Measurements from ENCODE around the gene ZYG11A. TPM values are rescaled to one million over a fixed set of nuclear protein-coding genes. Genes with fewer than 3 reads are reported as not detected.

The ZYG11A gene
- total RNA-seq, 1 donor from 2014 or later: 0.18 TPM

DNA sequence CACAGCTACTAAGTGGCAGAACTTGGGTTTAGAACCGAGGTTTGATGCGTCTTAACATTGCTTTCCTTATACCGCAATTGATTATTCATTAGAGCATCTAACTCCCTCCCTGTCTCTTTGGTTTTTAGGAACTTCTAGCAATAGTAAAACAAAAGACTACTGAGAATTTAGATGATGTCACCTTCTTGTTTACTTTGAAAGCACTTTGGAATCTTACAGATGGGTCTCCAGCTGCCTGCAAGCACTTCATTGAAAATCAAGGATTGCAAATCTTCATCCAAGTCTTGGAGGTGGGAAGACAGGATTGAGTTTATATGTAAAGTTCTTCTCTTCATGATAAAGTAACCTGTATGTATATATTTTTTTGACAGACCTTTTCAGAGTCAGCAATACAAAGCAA, 35.0 kb downstream of the ZYG11A start:
- TF ChIP-seq, protein P1, sequence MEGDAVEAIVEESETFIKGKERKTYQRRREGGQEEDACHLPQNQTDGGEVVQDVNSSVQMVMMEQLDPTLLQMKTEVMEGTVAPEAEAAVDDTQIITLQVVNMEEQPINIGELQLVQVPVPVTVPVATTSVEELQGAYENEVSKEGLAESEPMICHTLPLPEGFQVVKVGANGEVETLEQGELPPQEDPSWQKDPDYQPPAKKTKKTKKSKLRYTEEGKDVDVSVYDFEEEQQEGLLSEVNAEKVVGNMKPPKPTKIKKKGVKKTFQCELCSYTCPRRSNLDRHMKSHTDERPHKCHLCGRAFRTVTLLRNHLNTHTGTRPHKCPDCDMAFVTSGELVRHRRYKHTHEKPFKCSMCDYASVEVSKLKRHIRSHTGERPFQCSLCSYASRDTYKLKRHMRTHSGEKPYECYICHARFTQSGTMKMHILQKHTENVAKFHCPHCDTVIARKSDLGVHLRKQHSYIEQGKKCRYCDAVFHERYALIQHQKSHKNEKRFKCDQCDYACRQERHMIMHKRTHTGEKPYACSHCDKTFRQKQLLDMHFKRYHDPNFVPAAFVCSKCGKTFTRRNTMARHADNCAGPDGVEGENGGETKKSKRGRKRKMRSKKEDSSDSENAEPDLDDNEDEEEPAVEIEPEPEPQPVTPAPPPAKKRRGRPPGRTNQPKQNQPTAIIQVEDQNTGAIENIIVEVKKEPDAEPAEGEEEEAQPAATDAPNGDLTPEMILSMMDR (IDR thresholded peaks at IDR 0.05; ENCODE audit: unreplicated experiment): no peak
- Mint-ChIP-seq H3K27me3 (ENCODE audit: unreplicated experiment) (no peaks in the 10 kb centered on the region), H3K4me1 (ENCODE audit: unreplicated experiment) (no peaks in the 10 kb centered on the region), H3K27ac (ENCODE audit: unreplicated experiment) (no peak overlapping the region), H3K9me3 (ENCODE audit: unreplicated experiment) (no peaks in the 10 kb centered on the region), H3K36me3 (ENCODE audit: low read depth, unreplicated experiment) (no peaks in the 10 kb centered on the region), H3K4me3 (ENCODE audit: unreplicated experiment) (no peak overlapping the region)
- no peak for DNase-seq (ENCODE audit: low spot score)

DNA sequence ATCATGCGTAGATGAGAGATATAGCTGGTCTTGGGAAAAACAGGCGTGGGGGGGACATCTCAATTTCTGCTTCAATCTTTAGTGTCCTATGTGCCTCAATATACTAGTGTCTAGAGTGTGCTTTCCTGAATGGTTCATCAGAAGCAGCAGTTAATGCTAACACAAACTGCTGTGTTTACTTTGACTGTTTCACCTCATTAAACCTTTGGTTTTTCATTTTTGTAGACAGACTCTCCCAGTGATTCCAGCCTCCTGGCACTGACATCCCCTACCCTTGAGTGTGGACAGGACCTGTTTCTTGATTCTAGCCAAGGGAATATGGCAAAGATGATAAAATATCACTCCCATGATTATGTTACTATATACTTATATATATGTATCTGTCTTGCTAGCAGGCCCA, 37.6 kb downstream of the ZYG11A start:
- TF ChIP-seq, protein P1 (IDR thresholded peaks at IDR 0.05; ENCODE audit: unreplicated experiment): no peak
- H3K27ac Mint-ChIP-seq (ENCODE audit: unreplicated experiment): no peak overlapping the region
- no peaks in the 10 kb centered on the region for H3K9me3 Mint-ChIP-seq (ENCODE audit: unreplicated experiment)
- H3K4me1 Mint-ChIP-seq (ENCODE audit: unreplicated experiment): no peaks in the 10 kb centered on the region
- H3K36me3 Mint-ChIP-seq (ENCODE audit: low read depth, unreplicated experiment): no peaks in the 10 kb centered on the region
- no peak overlapping the region for H3K4me3 Mint-ChIP-seq (ENCODE audit: unreplicated experiment)
- no peaks in the 10 kb centered on the region for H3K27me3 Mint-ChIP-seq (ENCODE audit: unreplicated experiment)
- DNase-seq (ENCODE audit: low spot score): no peak

DNA sequence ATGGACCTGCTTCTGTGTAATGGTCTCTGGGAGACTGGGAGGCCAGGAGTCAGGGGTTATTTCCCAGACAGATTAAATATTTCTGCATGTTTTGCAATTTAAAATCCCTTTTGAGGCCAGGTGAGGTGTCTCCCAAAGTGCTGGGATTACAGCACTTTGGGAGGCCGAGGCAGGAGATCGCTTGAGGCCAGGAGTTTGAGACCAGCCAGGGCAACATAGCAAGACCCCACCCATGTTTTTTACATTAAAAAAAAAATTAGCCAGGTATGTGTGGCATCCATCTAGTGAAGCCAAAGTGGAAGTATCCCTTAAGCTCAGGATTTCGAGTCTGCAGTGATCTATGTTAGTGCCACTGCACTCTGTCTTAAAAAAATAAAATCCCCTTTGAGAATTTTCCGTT, 44.9 kb downstream of the ZYG11A start:
- H3K4me1 Mint-ChIP-seq (ENCODE audit: unreplicated experiment): no peaks in the 10 kb centered on the region

GRCh38 chr1:52892424-52893215, 50.1 kb downstream of the ZYG11A start:
- Mint-ChIP-seq H3K4me3 (ENCODE audit: unreplicated experiment) (no peak overlapping the region), H3K4me1 (ENCODE audit: unreplicated experiment) (peaks cover 3% of the 10 kb centered on the region), H3K27ac (ENCODE audit: unreplicated experiment) (no peak overlapping the region), H3K9me3 (ENCODE audit: unreplicated experiment) (no peaks in the 10 kb centered on the region), H3K27me3 (ENCODE audit: unreplicated experiment) (no peaks in the 10 kb centered on the region), H3K36me3 (ENCODE audit: low read depth, unreplicated experiment) (no peaks in the 10 kb centered on the region)
- TF ChIP-seq, protein P1 (IDR thresholded peaks at IDR 0.05; ENCODE audit: unreplicated experiment): no peak
- DNase-seq (ENCODE audit: low spot score): no peak

More for the DNA sequence above, 44.9 kb downstream of the ZYG11A start:
- DNase-seq (ENCODE audit: low spot score): no peak
- Mint-ChIP-seq H3K27ac (ENCODE audit: unreplicated experiment) (no peak overlapping the region), H3K9me3 (ENCODE audit: unreplicated experiment) (no peaks in the 10 kb centered on the region), H3K36me3 (ENCODE audit: low read depth, unreplicated experiment) (no peaks in the 10 kb centered on the region), H3K27me3 (ENCODE audit: unreplicated experiment) (no peaks in the 10 kb centered on the region), H3K4me3 (ENCODE audit: unreplicated experiment) (no peak overlapping the region)
- TF ChIP-seq, protein P1 (IDR thresholded peaks at IDR 0.05; ENCODE audit: unreplicated experiment): no peak

DNA sequence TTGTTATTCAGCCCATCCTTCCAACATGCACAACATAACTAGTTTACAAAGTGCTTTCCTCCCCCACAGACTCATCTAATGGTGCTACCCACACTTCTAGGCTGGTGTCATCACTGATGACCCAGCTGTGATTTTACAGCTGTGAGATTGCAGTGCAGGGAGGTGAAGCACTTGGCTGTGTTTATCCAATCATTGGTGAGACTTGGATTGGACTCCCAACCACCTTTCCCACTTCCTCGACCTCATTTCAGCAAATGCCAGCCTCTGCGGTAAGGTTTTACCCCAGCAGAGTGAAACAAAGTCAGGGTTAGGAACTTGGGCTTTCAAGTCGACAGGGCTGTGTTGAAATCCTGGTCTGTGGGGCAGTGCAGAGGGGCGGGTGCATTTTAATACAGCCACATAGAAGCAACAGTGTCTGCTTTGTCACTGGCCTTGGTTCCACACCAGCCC, 56.9 kb downstream of the ZYG11A start:
- Mint-ChIP-seq H3K4me3 (ENCODE audit: unreplicated experiment) (no peak overlapping the region), H3K4me1 (ENCODE audit: unreplicated experiment) (peaks cover 3% of the 10 kb centered on the region), H3K36me3 (ENCODE audit: low read depth, unreplicated experiment) (no peaks in the 10 kb centered on the region), H3K27me3 (ENCODE audit: unreplicated experiment) (no peaks in the 10 kb centered on the region), H3K9me3 (ENCODE audit: unreplicated experiment) (no peaks in the 10 kb centered on the region), H3K27ac (ENCODE audit: unreplicated experiment) (no peak overlapping the region)
- DNase-seq (ENCODE audit: low spot score): no peak
- TF ChIP-seq, protein P1 (IDR thresholded peaks at IDR 0.05; ENCODE audit: unreplicated experiment): no peak
